SK-N-SH (cell line): Measurements from ENCODE around the gene AGO3. TPM values are rescaled to one million over a fixed set of nuclear protein-coding genes. Genes with fewer than 3 reads are reported as not detected.
A peak's percentile ranks its signal among the peaks of the same experiment; 100 is the strongest.

ENCODE experiments used
- CTCF ChIA-PET: fragments of 300-600, 350-600 bp; formaldehyde crosslinking; extraction: SDS; loops from one replicate; lab custom pipeline; 2021; lab: Yijun Ruan, JAX
- POLR2A ChIA-PET: fragments of 350-600 bp; sonication (Branson Sonifier 250); formaldehyde crosslinking; extraction: SDS; loops from one replicate; lab custom pipeline; 2020; ENCODE audit warnings: antibody characterized with exemption, inconsistent platforms; lab: Yijun Ruan, JAX
- DNase-seq: peaks from one replicate; pipeline ENCODE4 v3.0.0; 2012
- H2AFZ ChIP-seq: fragments of 200-600 bp; sonication (generic); 2 replicates; pipeline ENCODE4 v1.8.1; 2016; ENCODE audit warnings: antibody characterized with exemption, mild to moderate bottlenecking, low read depth
- H3F3A ChIP-seq: fragments of 200-600 bp; sonication (generic); replicated peaks from 2 replicates; pipeline ENCODE3; 2016; ENCODE audit warnings: antibody characterized with exemption, mild to moderate bottlenecking; ENCODE audit not compliant: insufficient read depth
- H3K27ac ChIP-seq, 2 experiments: fragments of 200-500 bp in 1 of 2; fragments of 200-600 bp in 1 of 2; sonication (Bioruptor generic) in 1 of 2; sonication (generic), shearing (Covaris generic) in 1 of 2; 2 replicates each; pipeline versions ENCODE4 v1.5.1 to v1.6.1; 2014 to 2016; ENCODE audit warnings: low read depth in 2 of 2, inconsistent platforms in 1 of 2, low read length in 1 of 2, mild to moderate bottlenecking in 1 of 2, mixed read lengths in 1 of 2
- H3K27me3 ChIP-seq: fragments of 200-600 bp; sonication (generic), shearing (Covaris generic); 2 replicates; pipeline ENCODE4 v1.6.1; 2016; ENCODE audit warnings: mixed run types; ENCODE audit not compliant: insufficient read depth
- H3K36me3 ChIP-seq, 2 experiments: fragments of 200-500 bp in 1 of 2; fragments of 200-600 bp in 1 of 2; sonication (Bioruptor generic) in 1 of 2; sonication (generic) in 1 of 2; replicated peaks in 1 of 2; 2 replicates each; pipeline versions ENCODE3 to v1.5.1; 2014 to 2016; ENCODE audit warnings: low read length in 1 of 2, mild to moderate bottlenecking in 1 of 2; ENCODE audit not compliant: insufficient read depth in 2 of 2, control insufficient read depth in 1 of 2
- H3K4me1 ChIP-seq, 2 experiments: fragments of 200-500 bp in 1 of 2; fragments of 200-600 bp in 1 of 2; sonication (Bioruptor generic) in 1 of 2; sonication (generic), shearing (Covaris generic) in 1 of 2; 2 replicates each; pipeline versions ENCODE4 v1.5.1 to v1.6.1; 2014 to 2016; ENCODE audit warnings: low read depth in 1 of 2, low read length in 1 of 2, mixed run types in 1 of 2; ENCODE audit not compliant: insufficient read depth in 2 of 2, control insufficient read depth in 1 of 2
- H3K4me2 ChIP-seq: fragments of 200-600 bp; sonication (generic), shearing (Covaris generic); 2 replicates; pipeline ENCODE4 v1.6.1; 2017; ENCODE audit warnings: mixed run types
- H3K4me3 ChIP-seq, 2 experiments: fragments of 200-500 bp in 1 of 2; fragments of 200-600 bp in 1 of 2; sonication (Bioruptor generic) in 1 of 2; sonication (generic), shearing (Covaris generic) in 1 of 2; 2 replicates each; pipeline versions ENCODE4 v1.5.1 to v1.8.1; 2014 to 2016; ENCODE audit warnings: low read depth in 2 of 2, inconsistent platforms in 1 of 2, low read length in 1 of 2, mild to moderate bottlenecking in 1 of 2, mixed read lengths in 1 of 2, moderate library complexity in 1 of 2
- H3K79me2 ChIP-seq: fragments of 200-600 bp; sonication (generic); 2 replicates; pipeline ENCODE4 v1.8.1; 2017; ENCODE audit warnings: mild to moderate bottlenecking; ENCODE audit not compliant: insufficient read depth
- H3K9ac ChIP-seq: fragments of 200-600 bp; sonication (generic); 2 replicates; pipeline ENCODE4 v1.6.1; 2017; ENCODE audit warnings: mixed run types
- H3K9me2 ChIP-seq: fragments of 200-600 bp; sonication (generic); 2 replicates; pipeline ENCODE4 v1.6.1; 2017; ENCODE audit warnings: mixed run types
- H3K9me3 ChIP-seq: fragments of 200-600 bp; sonication (generic); 2 replicates; pipeline ENCODE4 v1.6.1; 2017; ENCODE audit warnings: mixed run types, mild to moderate bottlenecking, moderate library complexity
- H4K20me1 ChIP-seq: fragments of 200-600 bp; sonication (generic); 2 replicates; pipeline ENCODE4 v1.6.1; 2017; ENCODE audit warnings: mild to moderate bottlenecking, mixed run types; ENCODE audit not compliant: insufficient read depth
- TCF12 ChIP-seq: IDR thresholded peaks from 2 replicates; pipeline ENCODE4 v1.4.0; 2012
- TEAD4 ChIP-seq: IDR thresholded peaks from 2 replicates; pipeline ENCODE4 v1.4.0; 2012; ENCODE audit warnings: mild to moderate bottlenecking, borderline replicate concordance; ENCODE audit not compliant: insufficient read depth
- polyA plus RNA-seq, 3 experiments: library from polyadenylated mRNA; depleted of rRNA; stranded (reverse); fragments of >200 nt; gene quantifications; 2 replicates each; pipeline ENCODE4 v1.2.3, GENCODE V29; 2012
- TF ChIP-seq, protein P1 (sequence below): fragments of 150-350 bp; IDR thresholded peaks from 2 replicates; pipeline ENCODE4 v1.6.1; 2016; ENCODE audit warnings: mild to moderate bottlenecking, low read depth, low read length
- TF ChIP-seq, protein P2 (sequence below): fragments of 200-600 bp; sonication (generic); IDR thresholded peaks from 2 replicates; pipeline ENCODE4 v1.6.1; 2017; ENCODE audit warnings: antibody characterized with exemption, mild to moderate bottlenecking, moderate library complexity

Gene AGO3
- polyA plus RNA-seq, 1 of the 3 experiments (the other 2 are of a cell fraction), result 6.7 TPM

- TF ChIP-seq, protein P1, sequence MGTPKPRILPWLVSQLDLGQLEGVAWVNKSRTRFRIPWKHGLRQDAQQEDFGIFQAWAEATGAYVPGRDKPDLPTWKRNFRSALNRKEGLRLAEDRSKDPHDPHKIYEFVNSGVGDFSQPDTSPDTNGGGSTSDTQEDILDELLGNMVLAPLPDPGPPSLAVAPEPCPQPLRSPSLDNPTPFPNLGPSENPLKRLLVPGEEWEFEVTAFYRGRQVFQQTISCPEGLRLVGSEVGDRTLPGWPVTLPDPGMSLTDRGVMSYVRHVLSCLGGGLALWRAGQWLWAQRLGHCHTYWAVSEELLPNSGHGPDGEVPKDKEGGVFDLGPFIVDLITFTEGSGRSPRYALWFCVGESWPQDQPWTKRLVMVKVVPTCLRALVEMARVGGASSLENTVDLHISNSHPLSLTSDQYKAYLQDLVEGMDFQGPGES, result no peak
- TF ChIP-seq, protein P2, sequence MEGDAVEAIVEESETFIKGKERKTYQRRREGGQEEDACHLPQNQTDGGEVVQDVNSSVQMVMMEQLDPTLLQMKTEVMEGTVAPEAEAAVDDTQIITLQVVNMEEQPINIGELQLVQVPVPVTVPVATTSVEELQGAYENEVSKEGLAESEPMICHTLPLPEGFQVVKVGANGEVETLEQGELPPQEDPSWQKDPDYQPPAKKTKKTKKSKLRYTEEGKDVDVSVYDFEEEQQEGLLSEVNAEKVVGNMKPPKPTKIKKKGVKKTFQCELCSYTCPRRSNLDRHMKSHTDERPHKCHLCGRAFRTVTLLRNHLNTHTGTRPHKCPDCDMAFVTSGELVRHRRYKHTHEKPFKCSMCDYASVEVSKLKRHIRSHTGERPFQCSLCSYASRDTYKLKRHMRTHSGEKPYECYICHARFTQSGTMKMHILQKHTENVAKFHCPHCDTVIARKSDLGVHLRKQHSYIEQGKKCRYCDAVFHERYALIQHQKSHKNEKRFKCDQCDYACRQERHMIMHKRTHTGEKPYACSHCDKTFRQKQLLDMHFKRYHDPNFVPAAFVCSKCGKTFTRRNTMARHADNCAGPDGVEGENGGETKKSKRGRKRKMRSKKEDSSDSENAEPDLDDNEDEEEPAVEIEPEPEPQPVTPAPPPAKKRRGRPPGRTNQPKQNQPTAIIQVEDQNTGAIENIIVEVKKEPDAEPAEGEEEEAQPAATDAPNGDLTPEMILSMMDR, result no peak
- TF ChIP-seq, all 33 proteins: peak for 0
Observed at GRCh38 chr1:35932158-35932636, 1.3 kb downstream of the AGO3 start (continued).

- Histone ChIP-seq H3K36me3 (peaks cover 0 to 6% of the 10 kb centered on the region in 2 experiments), H4K20me1 (peaks cover 7% of the 10 kb centered on the region)
- CTCF ChIA-PET, result interaction anchor here (0.6 to 1.6 kb wide), 4 partner anchors 9 to 365 kb away, joined by 3 to 5 read pairs (median 3); no protein-coding TSS in a partner anchor
Observed at GRCh38 chr1:35932941-35933340, 2.0 kb downstream of the AGO3 start.

More at GRCh38 chr1:35932941-35933340, 2.0 kb downstream of the AGO3 start:
- Histone ChIP-seq H3F3A (peaks cover 17% of the 10 kb centered on the region), H3K27me3 (no peaks in the 10 kb centered on the region), H3K9ac (no peak overlapping the region), H3K27ac (no peak overlapping the region), H3K4me3 (no peak overlapping the region), H3K4me2 (0 out of 2 replicates have a peak overlapping the region, but pooled peaks have one; percentile 84), H3K79me2 (peaks cover 74% of the 10 kb centered on the region), H3K9me2 (no peaks in the 10 kb centered on the region), H3K4me1 (peaks cover 19 to 23% of the 10 kb centered on the region in 2 experiments; a peak in 3 of 4 replicates), H2AFZ (no peak overlapping the region), H3K9me3 (no peaks in the 10 kb centered on the region)
- POLR2A ChIA-PET, result no interaction called here
- TF ChIP-seq, protein P2, result no peak
- TF ChIP-seq TEAD4, result no peak
- no peak for TF ChIP-seq TCF12
- no peak for DNase-seq
